C4-2B (cell line): ENCODE results near the gene FUS.

ENCODE experiments used
- ZFX ChIP-seq: fragments of 450-650 bp; IDR thresholded peaks from 2 replicates; pipeline ENCODE4 v1.6.1; 2017
- TF ChIP-seq, protein P1 (sequence below): fragments of 450-650 bp; conservative IDR thresholded peaks from 2 replicates; pipeline ENCODE4 v1.5.1; 2017; ENCODE audit warnings: mild to moderate bottlenecking

DNA sequence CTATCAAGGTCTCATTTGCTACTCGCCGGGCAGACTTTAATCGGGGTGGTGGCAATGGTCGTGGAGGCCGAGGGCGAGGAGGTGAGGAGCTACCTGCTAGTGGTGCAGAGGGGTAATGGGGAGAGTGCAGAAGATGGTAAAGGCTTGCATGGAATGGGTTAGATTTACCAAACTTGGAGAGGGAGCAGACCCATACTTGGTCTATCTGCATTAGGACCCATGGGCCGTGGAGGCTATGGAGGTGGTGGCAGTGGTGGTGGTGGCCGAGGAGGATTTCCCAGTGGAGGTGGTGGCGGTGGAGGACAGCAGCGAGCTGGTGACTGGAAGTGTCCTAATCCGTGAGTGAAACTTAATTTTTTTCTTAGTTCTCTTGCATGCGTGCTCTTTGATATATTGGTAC, 10.1 kb downstream of the FUS start:
- TF ChIP-seq, protein P1, sequence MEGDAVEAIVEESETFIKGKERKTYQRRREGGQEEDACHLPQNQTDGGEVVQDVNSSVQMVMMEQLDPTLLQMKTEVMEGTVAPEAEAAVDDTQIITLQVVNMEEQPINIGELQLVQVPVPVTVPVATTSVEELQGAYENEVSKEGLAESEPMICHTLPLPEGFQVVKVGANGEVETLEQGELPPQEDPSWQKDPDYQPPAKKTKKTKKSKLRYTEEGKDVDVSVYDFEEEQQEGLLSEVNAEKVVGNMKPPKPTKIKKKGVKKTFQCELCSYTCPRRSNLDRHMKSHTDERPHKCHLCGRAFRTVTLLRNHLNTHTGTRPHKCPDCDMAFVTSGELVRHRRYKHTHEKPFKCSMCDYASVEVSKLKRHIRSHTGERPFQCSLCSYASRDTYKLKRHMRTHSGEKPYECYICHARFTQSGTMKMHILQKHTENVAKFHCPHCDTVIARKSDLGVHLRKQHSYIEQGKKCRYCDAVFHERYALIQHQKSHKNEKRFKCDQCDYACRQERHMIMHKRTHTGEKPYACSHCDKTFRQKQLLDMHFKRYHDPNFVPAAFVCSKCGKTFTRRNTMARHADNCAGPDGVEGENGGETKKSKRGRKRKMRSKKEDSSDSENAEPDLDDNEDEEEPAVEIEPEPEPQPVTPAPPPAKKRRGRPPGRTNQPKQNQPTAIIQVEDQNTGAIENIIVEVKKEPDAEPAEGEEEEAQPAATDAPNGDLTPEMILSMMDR: no peak
- no peak for TF ChIP-seq ZFX
